ENCODE data around the gene MBOAT7.

Gene MBOAT7

DNA sequence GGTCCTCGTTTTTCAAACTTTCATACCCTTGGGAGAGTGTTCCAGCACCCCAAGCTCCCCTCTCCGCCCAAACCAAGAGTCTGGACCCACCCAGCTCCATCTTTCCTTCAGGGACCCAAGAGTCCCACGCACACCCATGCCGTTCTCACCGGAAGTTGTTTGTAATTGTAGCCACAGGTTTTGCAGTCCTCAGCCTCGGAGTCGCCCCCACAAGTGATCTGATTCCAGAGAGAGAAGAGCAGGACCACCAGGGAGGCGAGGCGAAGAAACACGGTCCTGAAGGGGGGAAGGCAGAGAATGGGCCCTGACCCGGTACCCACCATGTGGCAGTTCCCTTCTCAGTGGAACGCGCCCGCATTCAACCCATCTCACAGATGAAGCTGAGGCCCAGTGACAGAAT lies 26.5 kb downstream of the MBOAT7 start:
- DNase-seq (ENCODE audit: low spot score): no peak

DNA sequence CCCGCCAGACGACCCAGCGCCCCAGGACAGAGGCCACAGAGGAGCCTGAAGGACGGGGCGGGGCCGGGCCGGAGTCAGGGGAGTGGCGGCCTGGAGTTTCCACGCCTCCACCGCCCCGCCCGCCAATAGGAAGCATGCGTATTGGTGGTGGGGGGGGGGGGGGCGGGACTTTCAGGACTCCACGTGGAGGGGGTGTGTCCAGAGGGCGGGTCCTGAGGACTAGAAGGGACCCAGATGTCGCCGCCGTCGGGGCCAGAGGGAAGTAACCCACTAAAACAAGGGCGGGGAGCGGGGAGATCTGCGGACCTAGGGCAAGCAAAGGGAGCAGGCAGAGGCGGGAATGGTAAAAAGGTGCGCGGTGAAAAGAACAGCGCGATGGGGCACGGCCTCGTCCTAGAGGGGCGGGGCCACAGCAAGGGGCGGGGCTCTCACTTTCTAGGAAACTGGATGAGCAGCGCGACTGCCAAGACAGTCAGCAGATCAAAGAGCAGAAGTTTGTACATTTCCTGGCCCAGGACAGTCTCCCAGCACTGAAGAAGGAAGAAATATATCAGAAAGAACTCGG lies 27.1 kb downstream of the MBOAT7 start:
- peak; percentile 88 for DNase-seq (ENCODE audit: low spot score)

DNA sequence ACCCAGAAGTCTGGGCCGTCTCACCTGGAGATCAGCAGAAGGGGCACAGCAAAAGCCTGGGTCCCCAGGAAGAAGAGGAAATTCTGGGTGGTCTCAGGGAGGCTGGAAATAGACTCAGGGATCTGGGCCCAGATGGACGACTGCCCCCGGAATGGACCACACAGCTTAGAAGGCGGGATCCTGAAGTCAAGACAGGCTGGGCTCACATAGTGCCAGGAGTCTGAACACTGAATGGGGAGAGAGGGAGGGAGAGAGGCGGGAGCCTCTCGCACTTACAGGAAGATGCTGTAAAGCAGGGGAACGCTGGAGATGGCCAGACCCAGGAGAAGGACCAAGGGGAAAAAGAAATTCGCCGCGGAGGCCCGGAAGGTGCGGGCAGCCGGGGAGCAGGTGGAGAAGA lies 28.5 kb downstream of the MBOAT7 start:
- no peak for DNase-seq (ENCODE audit: low spot score)

DNA sequence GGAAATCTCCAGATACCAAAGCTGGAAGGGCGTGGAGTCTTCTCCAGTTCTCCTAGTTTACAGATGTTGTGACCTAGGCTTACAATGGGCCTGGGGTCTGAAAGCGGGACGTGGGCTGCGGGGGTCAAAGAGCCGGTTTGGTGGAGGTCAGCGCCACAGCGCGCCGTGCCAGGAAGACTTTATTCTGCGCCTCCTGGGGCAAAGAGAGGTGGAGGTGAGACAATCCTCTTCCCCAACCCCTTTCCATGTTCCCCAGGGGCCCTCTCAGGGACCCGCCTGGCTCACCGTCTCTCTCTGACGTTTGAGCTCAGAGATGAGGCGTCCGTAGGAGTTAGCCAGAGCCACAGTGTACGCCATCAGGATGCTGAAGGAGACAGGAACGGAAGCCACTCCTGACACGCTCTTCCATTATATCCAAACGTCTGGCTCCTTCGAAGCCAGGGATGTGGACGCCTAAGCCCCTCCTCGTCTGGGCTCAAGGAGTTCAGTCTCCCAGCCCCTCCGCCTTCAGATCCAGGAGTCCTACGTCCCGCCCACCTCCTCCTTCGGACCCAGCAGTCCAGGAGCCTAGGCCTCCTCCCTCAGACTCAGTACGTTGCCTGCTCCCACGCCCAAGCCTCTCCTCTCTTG lies 29.1 kb downstream of the MBOAT7 start:
- no peak for DNase-seq (ENCODE audit: low spot score)

DNA sequence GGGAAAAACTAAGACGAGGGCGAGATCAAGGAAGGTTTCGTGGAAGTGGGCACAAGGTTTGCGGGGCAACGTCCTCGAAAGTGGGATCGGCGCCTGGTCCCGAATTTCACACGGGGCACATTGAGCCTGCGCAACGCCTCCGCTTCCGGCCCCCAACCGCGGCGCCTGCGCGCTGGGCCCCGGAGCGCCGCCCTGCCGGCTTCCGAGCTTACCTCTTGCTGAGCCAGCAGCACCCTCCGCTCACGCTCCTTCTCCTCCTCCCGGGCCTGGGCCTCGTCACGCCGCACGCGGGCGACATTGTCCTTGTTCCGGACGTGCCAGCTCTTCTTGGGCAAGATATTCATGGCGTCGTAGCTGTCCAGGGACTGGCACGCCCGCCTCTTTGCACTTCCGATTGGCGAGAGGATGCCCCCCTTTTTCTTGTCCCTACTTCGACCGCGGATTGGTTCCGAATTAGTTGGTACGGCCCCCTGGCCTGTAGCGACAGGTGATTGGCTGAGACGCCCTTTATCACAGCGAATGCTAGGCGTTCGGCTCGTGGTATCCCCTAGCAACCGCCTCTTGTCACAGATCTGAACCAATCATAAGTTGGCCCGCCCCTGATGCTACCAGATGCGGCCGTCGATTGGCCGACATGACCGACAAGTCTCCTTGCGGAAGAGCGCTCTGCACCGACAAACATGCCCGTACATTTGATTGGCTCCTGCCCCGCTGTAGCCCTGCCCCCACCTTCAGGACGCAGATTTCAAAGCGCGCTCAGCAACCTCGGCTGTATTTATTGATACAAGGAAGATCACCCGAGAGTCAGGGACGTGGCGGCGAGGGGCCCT lies 29.8 kb downstream of the MBOAT7 start, which contains the start of gene LENG1:
LENG1 (minus strand) TSS at position 370 of the 830 bp plus-strand sequence; CDS start at position 344, 26 bp downstream.
- peak; percentile 100 for DNase-seq (ENCODE audit: low spot score)

DNA sequence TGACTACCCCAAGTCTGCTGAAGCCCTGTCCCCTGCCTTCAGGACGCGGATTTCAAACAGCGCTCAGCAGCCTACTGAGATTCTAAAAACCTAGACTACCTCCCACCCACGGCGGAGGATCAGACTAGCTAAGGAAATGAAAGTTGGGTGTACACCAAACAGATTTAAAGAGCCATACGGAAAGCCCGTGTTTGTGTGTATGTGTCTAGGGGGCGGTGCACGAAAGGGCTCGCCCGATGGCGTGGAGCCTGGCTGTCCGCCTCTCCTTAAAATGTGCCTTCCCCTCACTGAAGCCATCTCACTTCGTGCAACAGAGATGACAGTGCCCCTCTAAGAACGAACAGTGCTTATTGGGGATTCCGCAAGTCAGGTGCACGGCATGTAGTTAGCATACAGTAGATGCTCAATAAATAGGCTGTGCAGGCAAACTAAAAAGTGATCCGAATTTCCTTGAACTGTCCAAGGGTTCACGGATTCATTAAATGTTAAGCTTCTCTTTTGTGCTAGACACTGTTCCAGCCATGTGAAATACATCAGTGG lies 30.5 kb downstream of the MBOAT7 start:
- DNase-seq (ENCODE audit: low spot score): peak; percentile 22

DNA sequence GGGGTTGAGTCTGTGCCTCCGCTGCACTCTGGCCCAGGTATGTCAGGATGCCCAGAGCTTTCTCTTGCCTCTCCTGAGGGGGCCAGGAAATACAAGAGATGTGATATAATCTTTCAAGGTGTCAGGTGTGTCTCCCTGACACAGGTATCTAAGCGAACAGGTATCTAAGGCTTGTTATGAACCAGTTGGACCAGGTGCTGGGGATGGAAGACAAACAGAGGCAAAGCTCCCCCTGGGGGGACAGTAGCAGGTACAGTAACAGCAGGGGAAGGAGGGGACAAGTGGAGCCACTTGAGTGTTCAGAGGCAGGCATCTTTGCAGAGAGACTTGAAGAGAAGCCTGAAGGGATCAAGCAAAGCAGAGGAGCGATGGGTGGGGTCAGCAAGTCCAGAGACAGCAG lies 32.4 kb downstream of the MBOAT7 start:
- no peak for DNase-seq (ENCODE audit: low spot score)

DNA sequence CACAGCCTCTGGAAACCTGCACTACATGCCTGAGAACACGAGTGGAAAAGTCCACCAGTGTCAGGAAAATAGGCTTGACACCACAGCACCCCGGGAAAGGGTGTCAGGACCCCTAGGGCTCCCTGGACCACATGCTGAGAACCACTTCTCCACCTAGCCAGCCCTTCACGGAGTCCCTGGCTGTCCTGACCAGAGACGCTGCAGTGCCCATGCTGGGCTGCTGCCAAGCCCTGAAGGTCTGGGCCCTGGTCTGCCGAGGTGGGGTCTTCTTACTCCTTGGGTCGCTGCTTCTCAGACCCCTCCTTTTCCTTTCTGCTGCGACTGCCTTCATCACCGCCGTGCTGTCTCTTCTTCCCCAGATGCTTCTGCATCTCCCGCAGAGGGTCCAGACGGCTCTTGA lies 32.9 kb downstream of the MBOAT7 start:
- DNase-seq (ENCODE audit: low spot score): no peak

DNA sequence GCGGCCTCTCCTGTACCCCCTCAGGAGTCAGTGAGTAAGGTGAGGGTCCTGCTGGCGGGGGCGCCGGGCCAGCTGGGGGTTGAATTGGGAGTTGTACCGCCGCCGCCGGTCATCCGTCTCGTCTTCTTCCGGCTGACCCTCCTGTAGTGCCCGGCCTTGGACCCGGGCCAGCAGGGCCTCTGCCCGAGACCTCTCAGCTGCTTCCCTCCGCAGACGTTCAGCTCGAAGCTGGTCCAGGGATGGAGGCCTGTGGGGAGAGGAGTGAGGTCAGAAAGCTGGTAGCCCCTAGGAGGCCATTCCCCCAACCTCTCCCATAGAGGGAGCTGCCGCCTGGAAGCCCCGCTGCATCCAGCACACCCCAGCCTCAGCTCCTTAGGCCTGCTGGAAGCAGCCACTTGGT lies 33.7 kb downstream of the MBOAT7 start:
- DNase-seq (ENCODE audit: low spot score): no peak

DNA sequence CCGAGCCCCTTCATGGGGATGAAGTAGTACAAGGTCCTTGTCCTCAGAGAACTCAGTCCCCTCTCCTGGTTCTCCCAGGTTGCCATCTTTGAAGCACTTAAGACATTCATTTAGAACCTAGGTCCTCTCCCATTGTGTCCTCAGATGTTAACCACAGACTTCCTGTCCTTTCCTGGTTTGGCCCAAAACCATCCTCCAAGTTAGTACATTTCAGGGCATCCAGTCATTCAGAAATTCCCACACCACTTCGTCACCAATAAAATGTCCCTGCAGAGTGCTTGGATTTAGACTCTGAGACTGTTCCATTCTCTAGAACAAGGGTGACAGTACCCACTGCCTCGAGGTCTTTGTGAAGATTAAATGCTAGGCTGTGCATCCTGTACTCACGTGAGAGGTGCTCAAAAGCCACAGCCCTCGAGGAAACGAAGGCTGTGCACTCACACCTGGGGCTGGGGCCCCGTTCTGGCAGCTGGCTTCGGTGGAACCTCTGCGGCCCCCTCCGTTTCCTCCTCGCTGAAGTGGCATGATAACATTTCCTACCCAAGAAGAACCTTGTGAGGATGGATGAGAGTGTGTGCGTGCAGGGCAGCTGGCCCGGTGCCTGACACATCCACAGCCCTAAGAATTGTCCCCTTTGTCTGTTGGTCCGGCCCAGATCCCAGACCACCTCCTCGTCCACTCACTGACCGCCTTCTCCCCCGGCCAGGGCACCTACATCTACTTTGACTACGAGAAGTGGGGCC lies 34.6 kb downstream of the MBOAT7 start:
- no peak for DNase-seq (ENCODE audit: low spot score)

DNA sequence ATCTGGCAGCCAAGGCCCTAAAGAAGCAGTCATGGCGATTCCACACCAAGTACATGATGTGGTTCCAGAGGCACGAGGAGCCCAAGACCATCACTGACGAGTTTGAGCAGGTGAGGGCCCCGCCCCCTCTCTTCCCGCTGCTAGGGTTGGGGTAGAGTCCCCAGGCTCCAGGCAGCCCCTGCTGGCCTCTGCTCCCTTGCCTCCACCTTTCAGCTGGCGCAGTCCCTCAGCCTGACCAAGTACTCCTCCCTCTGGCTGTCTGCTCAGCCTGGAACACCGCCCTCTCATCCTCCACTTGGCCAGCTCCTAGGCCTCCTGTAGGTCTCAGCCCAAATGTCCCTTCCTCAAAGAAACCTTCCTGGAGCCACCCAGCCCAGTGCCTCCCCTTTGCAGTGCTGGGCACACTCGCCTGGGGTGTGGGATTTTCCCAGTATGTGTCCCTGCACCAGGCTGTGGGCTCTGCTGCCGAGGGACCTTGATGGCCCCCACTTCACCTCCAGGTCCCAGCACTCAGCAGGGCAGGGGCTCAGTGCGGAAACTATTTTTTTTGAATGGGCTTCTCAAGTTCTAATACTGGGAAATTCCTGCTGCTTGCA lies 35.6 kb downstream of the MBOAT7 start:
- DNase-seq (ENCODE audit: low spot score): no peak

DNA sequence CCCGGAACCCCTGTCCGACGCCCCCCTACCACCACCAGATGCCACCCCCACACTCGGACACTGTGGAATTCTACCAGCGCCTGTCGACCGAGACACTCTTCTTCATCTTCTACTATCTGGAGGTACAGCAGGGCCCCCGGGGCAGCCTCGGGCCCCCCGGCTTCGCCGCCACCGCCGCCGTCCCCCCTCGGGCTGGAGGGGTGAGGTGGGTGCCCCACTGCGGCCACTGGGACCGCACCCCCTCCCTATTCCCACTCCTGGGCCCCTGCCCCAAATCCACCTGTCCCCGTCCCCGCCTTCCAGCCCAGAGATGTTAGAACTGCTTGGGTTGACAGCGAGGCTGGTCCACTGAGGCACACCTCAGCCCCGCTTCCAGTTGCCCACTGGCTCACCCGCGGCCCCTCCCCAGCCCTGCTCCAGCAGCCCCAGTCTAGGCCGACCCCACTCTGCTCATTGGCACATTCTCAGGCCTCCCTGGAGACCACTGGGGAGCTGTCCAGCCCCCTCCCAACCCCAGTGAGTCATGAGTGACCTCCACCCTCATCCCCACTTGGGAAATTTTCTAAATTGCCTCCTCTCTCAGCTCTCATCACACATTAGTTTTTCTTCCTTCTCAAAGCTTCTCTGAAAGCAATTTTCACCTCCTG lies 36.4 kb downstream of the MBOAT7 start:
- no peak for DNase-seq (ENCODE audit: low spot score)

DNA sequence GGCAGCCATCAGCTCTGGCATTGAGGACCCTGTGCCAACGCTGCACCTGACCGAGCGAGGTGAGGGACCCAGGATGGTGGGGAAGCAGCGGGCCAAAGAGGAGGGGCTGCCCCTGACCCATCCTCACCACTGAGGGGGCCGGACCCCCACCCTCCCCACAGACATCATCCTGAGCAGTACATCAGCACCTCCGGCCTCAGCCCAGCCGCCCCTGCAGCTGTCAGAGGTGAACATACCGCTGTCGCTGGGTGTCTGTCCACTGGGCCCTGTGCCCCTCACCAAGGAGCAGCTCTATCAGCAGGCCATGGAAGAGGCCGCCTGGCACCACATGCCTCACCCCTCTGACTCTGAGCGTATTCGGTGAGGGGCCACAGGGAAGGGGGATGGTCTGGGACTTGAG lies 37.1 kb downstream of the MBOAT7 start:
- DNase-seq (ENCODE audit: low spot score): no peak

DNA sequence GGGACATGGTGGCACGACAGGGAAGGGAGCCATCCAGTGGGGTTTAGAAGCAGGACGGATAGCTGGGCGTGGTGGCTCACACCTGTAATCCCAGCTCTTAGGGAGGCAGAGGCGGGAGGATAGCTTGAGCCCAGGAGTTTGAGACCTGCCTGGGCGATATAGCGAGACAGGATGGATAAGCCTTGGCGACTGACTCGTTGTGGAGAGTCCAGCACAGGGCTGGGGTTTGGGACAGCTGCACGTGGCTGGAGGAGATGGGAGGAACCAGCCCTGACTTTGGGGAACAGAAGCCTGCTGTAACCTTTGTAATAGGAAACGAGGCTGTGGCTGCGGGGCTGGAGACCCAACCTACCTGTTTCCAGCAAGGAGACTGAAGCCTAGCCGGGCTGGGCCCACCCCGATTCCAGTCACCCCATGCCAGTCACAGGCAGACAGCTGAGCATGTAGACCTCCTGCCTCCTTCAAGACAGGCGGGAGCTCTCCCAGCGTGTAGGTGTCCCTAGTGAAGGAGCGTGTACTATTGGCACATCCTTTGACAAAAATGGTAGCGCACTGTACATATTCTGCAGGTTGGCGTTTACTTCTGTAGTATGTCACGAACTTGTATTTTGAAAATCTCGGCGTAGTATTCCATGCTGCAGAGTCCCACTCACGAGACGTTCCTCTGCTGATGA lies 37.9 kb downstream of the MBOAT7 start:
- no peak for DNase-seq (ENCODE audit: low spot score)

DNA sequence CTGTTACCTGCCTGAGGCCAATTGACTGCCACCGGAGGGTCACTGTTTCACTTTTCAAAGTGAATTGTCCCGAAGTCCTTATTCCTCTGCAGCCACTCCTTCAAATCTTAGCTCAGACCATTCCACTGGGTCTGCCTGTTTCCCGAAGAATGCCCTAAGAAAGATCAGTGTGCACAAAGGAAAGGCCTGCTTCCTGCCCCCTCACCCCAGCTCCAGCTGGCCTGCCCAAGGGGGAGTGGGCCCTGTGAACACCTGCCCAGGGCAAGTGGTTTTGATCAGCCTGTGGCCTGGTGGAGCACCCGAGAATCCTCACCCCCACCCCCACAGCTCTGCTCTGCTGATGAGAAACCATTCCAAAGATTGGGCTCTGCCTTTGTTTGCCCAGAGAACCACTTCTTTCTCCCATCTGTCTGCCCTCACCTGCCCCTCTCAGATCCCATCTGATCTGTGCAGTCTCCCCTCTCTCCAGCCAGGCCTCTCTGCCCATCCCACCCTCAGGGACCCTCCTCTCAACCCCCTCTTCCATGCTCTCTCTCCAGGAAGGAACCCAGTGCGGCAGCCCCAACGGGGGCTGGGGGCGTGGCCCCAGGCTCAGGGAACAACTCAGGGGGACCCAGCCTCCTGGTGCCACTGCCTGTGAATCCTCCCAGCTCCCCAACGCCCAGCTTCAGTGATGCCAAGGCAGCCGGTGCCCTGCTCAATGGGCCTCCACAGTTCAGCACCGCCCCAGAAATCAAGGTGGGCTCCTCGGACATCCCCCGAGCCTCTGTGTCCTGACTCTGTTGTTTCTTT lies 40.2 kb downstream of the MBOAT7 start:
- no peak for DNase-seq (ENCODE audit: low spot score)

DNA sequence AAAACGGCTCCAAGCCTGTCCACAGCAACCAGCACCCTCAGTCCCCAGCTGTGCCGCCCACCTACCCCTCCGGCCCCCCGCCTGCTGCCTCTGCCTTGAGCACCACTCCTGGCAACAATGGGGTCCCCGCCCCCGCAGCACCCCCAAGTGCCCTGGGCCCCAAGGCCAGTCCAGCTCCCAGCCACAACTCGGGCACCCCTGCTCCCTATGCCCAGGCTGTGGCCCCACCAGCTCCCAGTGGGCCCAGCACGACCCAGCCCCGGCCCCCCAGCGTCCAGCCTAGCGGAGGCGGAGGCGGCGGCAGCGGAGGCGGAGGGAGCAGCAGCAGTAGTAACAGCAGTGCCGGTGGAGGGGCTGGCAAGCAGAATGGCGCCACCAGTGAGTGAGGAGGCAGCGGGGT lies 41.2 kb downstream of the MBOAT7 start:
- DNase-seq (ENCODE audit: low spot score): no peak

DNA sequence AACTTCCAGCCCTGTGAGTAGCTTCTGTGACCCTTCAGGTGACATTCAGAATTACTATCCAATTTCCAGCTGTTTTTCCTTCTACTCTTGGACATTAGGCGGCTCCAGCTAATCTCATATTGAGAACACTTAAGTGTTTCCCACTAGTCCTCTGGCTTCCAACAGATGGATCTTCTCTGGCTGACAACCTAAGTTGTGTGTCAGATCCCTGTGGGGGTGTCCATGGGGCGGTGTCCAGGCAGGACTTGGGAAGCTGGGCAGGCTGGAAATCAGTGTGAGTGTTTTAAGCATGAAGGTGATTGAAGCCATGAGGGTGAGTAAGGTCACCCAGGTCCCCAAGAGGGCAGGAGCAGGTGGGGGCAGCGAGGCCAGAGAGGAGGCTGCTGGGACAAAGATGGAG lies 41.7 kb downstream of the MBOAT7 start:
- no peak for DNase-seq (ENCODE audit: low spot score)

DNA sequence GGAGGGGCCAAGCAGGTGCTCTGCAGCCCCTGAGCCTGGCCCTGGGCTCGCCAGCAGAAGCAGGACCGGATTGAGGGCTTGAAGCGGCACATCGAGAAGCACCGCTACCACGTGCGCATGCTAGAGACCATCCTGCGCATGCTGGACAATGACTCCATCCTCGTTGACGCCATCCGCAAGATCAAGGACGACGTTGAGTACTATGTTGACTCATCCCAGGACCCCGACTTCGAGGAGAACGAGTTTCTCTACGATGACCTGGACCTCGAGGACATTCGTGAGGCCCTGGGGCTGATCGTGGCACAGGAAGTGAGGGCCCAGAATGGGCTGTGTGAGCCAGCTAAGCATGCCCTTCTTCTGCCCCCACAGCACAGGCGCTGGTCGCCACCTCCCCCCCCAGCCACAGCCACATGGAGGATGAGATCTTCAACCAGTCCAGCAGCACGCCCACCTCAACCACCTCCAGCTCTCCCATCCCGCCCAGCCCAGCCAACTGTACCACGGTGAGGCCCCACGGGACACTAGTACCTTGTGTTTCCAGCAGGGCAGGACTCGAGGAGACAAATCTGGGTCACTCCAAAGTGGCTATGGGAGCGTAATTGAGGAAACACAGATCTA lies 43.7 kb downstream of the MBOAT7 start:
- no peak for DNase-seq (ENCODE audit: low spot score)

DNA sequence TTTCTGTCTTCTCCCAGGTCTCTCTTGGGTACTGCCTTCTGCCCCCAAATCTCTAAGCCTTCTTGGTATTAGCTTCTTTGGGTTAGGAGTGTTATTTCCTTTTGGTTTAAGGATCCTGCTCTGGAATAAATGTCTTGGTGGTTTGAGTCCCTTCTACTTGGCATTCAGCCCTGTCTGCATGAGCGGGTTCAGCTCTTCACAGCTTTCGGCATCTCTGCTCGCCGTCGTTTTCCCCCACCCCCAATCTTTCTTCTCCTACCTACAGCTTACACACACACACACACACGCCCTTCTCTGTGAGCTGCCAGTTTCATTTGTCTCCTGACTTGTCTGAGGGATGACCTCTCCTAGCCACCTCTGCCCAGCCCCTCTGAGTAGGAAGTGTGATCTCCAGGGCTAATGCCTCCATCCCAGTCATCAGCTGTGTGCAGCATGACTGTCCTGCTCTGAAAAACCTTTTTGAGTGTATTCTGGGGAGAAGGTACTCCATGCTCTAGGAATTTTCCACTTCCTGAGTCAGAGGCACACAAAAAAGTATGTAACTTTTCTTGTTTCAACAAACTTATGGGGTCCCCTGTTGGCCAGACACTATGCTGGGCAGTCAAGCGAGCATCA lies 47.1 kb downstream of the MBOAT7 start:
- no peak for DNase-seq (ENCODE audit: low spot score)

Data from hematopoietic multipotent progenitor cell treated with erythropoietin and hydrocortisone succinate and interleukin-3 and kit ligand, for 15 days (in vitro differentiated cells).